C1 segment of cervical spinal cord (tissue), 14 donors: Measurements from ENCODE around the gene MAGIX.

ENCODE experiments used
- DNase-seq, 14 donors: peaks; one replicate each; lab custom pipeline; 2025; lab: John Stamatoyannopoulos, UW

Gene MAGIX

GRCh38 chrX:49183701-49184281, 21.2 kb downstream of the MAGIX start:
- DNase-seq, result no peak

- peak in 7 of 14 donors; percentile 1 to 50 (median 14) for DNase-seq
Observed at GRCh38 chrX:49184294-49185281, 22.0 kb downstream of the MAGIX start.

GRCh38 chrX:49186125-49187027, 23.8 kb downstream of the MAGIX start, which contains the start of gene PRICKLE3:
Gene PRICKLE3 (minus strand): TSS chrX:49186373. CDS start chrX:49186297, 76 bp downstream.
- DNase-seq, result peak in 12 of 14 donors; percentile 6 to 71 (median 23)

- DNase-seq, result no peak
Observed at GRCh38 chrX:49187028-49187394, 24.5 kb downstream of the MAGIX start.

GRCh38 chrX:49187526-49187925, 25.0 kb downstream of the MAGIX start:
- DNase-seq, result no peak

- DNase-seq, result no peak
Observed at GRCh38 chrX:49188468-49189076, 26.0 kb downstream of the MAGIX start.

- DNase-seq, result no peak
Observed at GRCh38 chrX:49189606-49190005, 27.0 kb downstream of the MAGIX start.

- peak in 13 of 14 donors; percentile 33 to 98 (median 87) for DNase-seq
Observed at GRCh38 chrX:49190821-49191573, 28.4 kb downstream of the MAGIX start.

- no peak for DNase-seq
Observed at GRCh38 chrX:49191574-49192011, 29.0 kb downstream of the MAGIX start.

- peak in 1 of 14 donors; percentile 20 for DNase-seq
Observed at GRCh38 chrX:49192722-49193328, 30.3 kb downstream of the MAGIX start.

GRCh38 chrX:49193542-49193964, 31.0 kb downstream of the MAGIX start:
- no peak for DNase-seq

- peak in 1 of 14 donors; percentile 19 for DNase-seq
Observed at GRCh38 chrX:49197543-49198087, 35.1 kb downstream of the MAGIX start.

GRCh38 chrX:49198540-49199314, 36.2 kb downstream of the MAGIX start:
- DNase-seq, result peak in 1 of 14 donors; percentile 12

- DNase-seq, result peak in 1 of 14 donors; percentile 22
Observed at GRCh38 chrX:49199315-49199595, 36.7 kb downstream of the MAGIX start.

GRCh38 chrX:49199906-49200771, 37.6 kb downstream of the MAGIX start, which contains the start of gene SYP:
Gene SYP (minus strand): TSS chrX:49200193. CDS start chrX:49200186, 7 bp downstream.
- peak; percentile 14 to 88 (median 70) for DNase-seq

- DNase-seq, result no peak
Observed at GRCh38 chrX:49202022-49202421, 39.5 kb downstream of the MAGIX start.

GRCh38 chrX:49203536-49203935, 41.0 kb downstream of the MAGIX start:
- DNase-seq, result peak in 1 of 14 donors; percentile 55

GRCh38 chrX:49204017-49204416, 41.5 kb downstream of the MAGIX start:
- DNase-seq, result no peak
